Caco-2 (cell line): ENCODE measurements around the gene JUND. TPM values are rescaled to one million over a fixed set of nuclear protein-coding genes. Genes with fewer than 3 reads are reported as not detected.

Experiments used
- BruUV-seq: library from RNA; stranded (reverse); fragments of 400-500 nt; replicated peaks from 2 replicates; lab custom pipeline; 2021; lab: Mats Ljungman, UMichigan
- CTCF ChIA-PET: fragments of 300-600 bp; sonication (Branson Sonifier 250); formaldehyde crosslinking; loops from one replicate; lab custom pipeline; 2022; ENCODE audit warnings: antibody characterized with exemption; lab: Charles Lee
- POLR2A ChIA-PET: fragments of 300-600 bp; sonication (Branson Sonifier 250); formaldehyde crosslinking; loops from one replicate; lab custom pipeline; 2022; ENCODE audit warnings: antibody characterized with exemption; lab: Charles Lee
- DNase-seq, 2 experiments: peaks; one replicate each; pipeline versions ENCODE4 v3.0.0 to v3.0.0-alpha.2; 2020 to 2022
- H3K27me3 ChIP-seq: replicated peaks from 2 replicates; pipeline ENCODE4 v1.6.0; 2011; ENCODE audit warnings: low read length; ENCODE audit not compliant: control insufficient read depth, insufficient read depth
- H3K36me3 ChIP-seq: 2 replicates; pipeline ENCODE4 v1.5.1; 2011; ENCODE audit warnings: low read length; ENCODE audit not compliant: control insufficient read depth, insufficient read depth
- H3K4me1 ChIP-seq: fragments of 250-450 bp; sonication (Bioruptor Pico); 2 replicates; pipeline ENCODE4 v1.5.1; 2020; ENCODE audit warnings: mild to moderate bottlenecking
- H3K4me3 ChIP-seq: 2 replicates; pipeline ENCODE4 v1.5.1; 2011; ENCODE audit warnings: low read depth, mild to moderate bottlenecking, control low read depth, low read length
- H3K9me3 ChIP-seq: fragments of 250-450 bp; sonication (Bioruptor Pico); 2 replicates; pipeline ENCODE4 v1.5.1; 2020; ENCODE audit warnings: mild to moderate bottlenecking, moderate library complexity
- H3K27ac Mint-ChIP-seq: one replicate; pipeline ENCODE4 v1.8.0; 2022; ENCODE audit warnings: mixed read lengths; ENCODE audit not compliant: unreplicated experiment
- H3K27me3 Mint-ChIP-seq: one replicate; pipeline ENCODE4 v1.8.0; 2022; ENCODE audit warnings: mixed read lengths; ENCODE audit not compliant: insufficient read depth, unreplicated experiment
- H3K36me3 Mint-ChIP-seq: one replicate; pipeline ENCODE4 v1.8.0; 2022; ENCODE audit warnings: mild to moderate bottlenecking, mixed read lengths; ENCODE audit not compliant: insufficient read depth, unreplicated experiment
- H3K4me1 Mint-ChIP-seq: one replicate; pipeline ENCODE4 v1.8.0; 2022; ENCODE audit warnings: low read depth, mixed read lengths; ENCODE audit not compliant: unreplicated experiment
- H3K4me3 Mint-ChIP-seq: one replicate; pipeline ENCODE4 v1.8.0; 2022; ENCODE audit warnings: mild to moderate bottlenecking, moderate library complexity, mixed read lengths; ENCODE audit not compliant: unreplicated experiment
- H3K9me3 Mint-ChIP-seq: one replicate; pipeline ENCODE4 v1.8.0; 2022; ENCODE audit warnings: mixed read lengths; ENCODE audit not compliant: unreplicated experiment
- intact Hi-C: fragments of 100-400 bp; cut with micrococcal nuclease; formaldehyde crosslinking; loops from one replicate; pipeline ENCODE4 v1.10.0; 2022; ENCODE audit not compliant: unreplicated experiment
- total RNA-seq: library from RNA; stranded (reverse); gene quantifications from 2 replicates; pipeline ENCODE4 v1.2.3, GENCODE V29; 2022
- TF ChIP-seq, protein P1 (sequence below), 2 experiments: fragments of 200-600 bp in 1 of 2; IDR thresholded peaks; 1 replicate in 1 of 2; 2 replicates in 1 of 2; pipeline versions ENCODE4 v1.5.1 to v1.8.0; 2011 to 2022; ENCODE audit warnings: antibody characterized with exemption in 1 of 2, control low read depth in 1 of 2, inconsistent platforms in 1 of 2, low read depth in 1 of 2, low read length in 1 of 2, mild to moderate bottlenecking in 1 of 2, moderate library complexity in 1 of 2; ENCODE audit not compliant: insufficient read depth in 1 of 2, severe bottlenecking in 1 of 2, unreplicated experiment in 1 of 2

The JUND gene
- total RNA-seq, 1 experiment from 2014 or later: 75.5 TPM

DNA sequence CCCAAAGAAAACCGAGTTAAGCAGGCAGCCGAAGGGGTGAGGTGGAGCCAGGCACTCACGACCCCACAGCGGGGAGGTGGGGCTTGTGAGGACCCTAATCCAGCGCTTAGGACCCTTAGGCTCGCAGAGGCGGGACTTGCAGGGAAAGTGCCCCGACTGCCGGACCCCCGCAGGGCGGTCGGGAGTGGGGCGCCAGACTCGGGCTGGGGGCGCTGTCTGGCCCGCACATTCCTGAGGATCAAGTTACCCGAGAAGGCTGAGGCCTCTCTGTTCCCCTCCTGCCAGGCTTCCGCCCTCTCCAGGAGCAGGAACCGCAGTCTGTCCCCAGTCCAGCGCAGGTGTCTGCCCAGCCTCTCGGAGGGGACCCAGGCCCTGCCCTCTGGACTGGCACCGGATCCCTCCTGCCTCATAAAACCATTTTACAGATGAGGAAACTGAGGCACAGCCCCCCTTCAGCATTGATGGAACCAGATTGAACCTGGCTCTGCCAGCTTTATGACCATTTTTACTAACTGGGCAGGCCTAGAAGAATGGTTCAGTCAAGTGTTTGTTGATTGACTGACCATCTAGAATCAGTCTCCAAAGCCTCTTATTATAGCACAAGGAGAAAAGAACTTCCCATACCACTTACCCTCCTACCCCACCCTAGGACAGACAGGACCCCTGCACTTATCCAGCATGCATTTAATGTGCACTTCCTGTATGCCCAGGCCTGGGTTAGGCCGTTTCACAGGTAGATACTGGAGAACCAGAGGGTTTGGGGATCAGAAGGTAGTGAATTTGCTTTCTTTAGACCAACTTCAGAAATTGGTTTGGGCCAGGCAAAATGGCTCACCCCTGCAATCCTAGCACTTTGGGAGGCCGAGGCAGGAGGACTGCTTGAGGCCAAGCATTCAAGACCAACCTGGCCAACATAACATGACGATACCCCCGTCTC is 6.7 kb upstream of the JUND start:
- no peak overlapping the region for H3K4me3 ChIP-seq
- peaks cover 8% of the 10 kb centered on the region for H3K4me1 ChIP-seq
- no peaks in the 10 kb centered on the region for H3K9me3 ChIP-seq
- TF ChIP-seq, protein P1, sequence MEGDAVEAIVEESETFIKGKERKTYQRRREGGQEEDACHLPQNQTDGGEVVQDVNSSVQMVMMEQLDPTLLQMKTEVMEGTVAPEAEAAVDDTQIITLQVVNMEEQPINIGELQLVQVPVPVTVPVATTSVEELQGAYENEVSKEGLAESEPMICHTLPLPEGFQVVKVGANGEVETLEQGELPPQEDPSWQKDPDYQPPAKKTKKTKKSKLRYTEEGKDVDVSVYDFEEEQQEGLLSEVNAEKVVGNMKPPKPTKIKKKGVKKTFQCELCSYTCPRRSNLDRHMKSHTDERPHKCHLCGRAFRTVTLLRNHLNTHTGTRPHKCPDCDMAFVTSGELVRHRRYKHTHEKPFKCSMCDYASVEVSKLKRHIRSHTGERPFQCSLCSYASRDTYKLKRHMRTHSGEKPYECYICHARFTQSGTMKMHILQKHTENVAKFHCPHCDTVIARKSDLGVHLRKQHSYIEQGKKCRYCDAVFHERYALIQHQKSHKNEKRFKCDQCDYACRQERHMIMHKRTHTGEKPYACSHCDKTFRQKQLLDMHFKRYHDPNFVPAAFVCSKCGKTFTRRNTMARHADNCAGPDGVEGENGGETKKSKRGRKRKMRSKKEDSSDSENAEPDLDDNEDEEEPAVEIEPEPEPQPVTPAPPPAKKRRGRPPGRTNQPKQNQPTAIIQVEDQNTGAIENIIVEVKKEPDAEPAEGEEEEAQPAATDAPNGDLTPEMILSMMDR (IDR thresholded peaks at IDR 0.05; ENCODE audit: insufficient read depth in 1 of 2, low read depth in 1 of 2, low read length in 1 of 2, severe bottlenecking in 1 of 2, unreplicated experiment in 1 of 2): no peak
- Mint-ChIP-seq H3K27ac (no peak overlapping the region), H3K4me1 (peaks cover 13% of the 10 kb centered on the region), H3K36me3 (no peaks in the 10 kb centered on the region), H3K9me3 (no peaks in the 10 kb centered on the region), H3K4me3 (no peak overlapping the region), H3K27me3 (no peaks in the 10 kb centered on the region)
- no peaks in the 10 kb centered on the region for H3K36me3 ChIP-seq
- CTCF ChIA-PET: interaction anchor here (0.8 kb wide), 1 partner anchor 113 kb away, joined by 5 read pairs; no protein-coding TSS in a partner anchor
- DNase-seq: no peak
- H3K27me3 ChIP-seq: no peaks in the 10 kb centered on the region
- POLR2A ChIA-PET: no interaction called here
- intact Hi-C loops: no loop called here
- no TSS peak for BruUV-seq

- Histone ChIP-seq H3K27me3 (no peaks in the 10 kb centered on the region), H3K9me3 (no peaks in the 10 kb centered on the region), H3K4me3 (no peak overlapping the region), H3K36me3 (no peaks in the 10 kb centered on the region), H3K4me1 (peaks cover 15% of the 10 kb centered on the region)
- TF ChIP-seq, protein P1 (IDR thresholded peaks at IDR 0.05; ENCODE audit: insufficient read depth in 1 of 2, low read depth in 1 of 2, low read length in 1 of 2, severe bottlenecking in 1 of 2, unreplicated experiment in 1 of 2): no peak
- POLR2A ChIA-PET: no interaction called here
- Mint-ChIP-seq H3K36me3 (peaks cover 3% of the 10 kb centered on the region), H3K27ac (no peak overlapping the region), H3K9me3 (no peaks in the 10 kb centered on the region), H3K27me3 (no peaks in the 10 kb centered on the region), H3K4me1 (peaks cover 19% of the 10 kb centered on the region), H3K4me3 (no peak overlapping the region)
- CTCF ChIA-PET: no interaction called here
- intact Hi-C loops: no loop called here
- no TSS peak for BruUV-seq
- no peak for DNase-seq
Measured at GRCh38 chr19:18286973-18287635, 5.7 kb upstream of the JUND start.

GRCh38 chr19:18284712-18285360 is 3.4 kb upstream of the JUND start:
- no TSS peak for BruUV-seq
- TF ChIP-seq, protein P1 (IDR thresholded peaks at IDR 0.05; ENCODE audit: insufficient read depth in 1 of 2, low read depth in 1 of 2, low read length in 1 of 2, severe bottlenecking in 1 of 2, unreplicated experiment in 1 of 2): no peak
- no peak overlapping the region for H3K27ac Mint-ChIP-seq
- ChIA-PET POLR2A (no interaction called here), CTCF (no interaction called here)
- Histone ChIP-seq H3K36me3 (no peaks in the 10 kb centered on the region), H3K4me1 (peaks cover 10% of the 10 kb centered on the region), H3K9me3 (no peaks in the 10 kb centered on the region), H3K4me3 (no peak overlapping the region), H3K27me3 (no peaks in the 10 kb centered on the region)
- H3K4me3 Mint-ChIP-seq: no peak overlapping the region
- no peak for DNase-seq
- no peaks in the 10 kb centered on the region for H3K27me3 Mint-ChIP-seq
- H3K9me3 Mint-ChIP-seq: no peaks in the 10 kb centered on the region
- H3K4me1 Mint-ChIP-seq: peaks cover 14% of the 10 kb centered on the region
- intact Hi-C loops: no loop called here
- H3K36me3 Mint-ChIP-seq: peaks cover 26% of the 10 kb centered on the region
